Activated T-helper 17 cell treated with anti-CD3 and anti-CD28 coated beads, Interleukin-2, amount 50 U/mL, for 72 hours (primary cell): ENCODE results near the gene MEX3A. TPM values are rescaled to one million over a fixed set of nuclear protein-coding genes. Genes with fewer than 3 reads are reported as not detected.

Experiments
- ATAC-seq: fragments of 150-1000 bp; cut with Tn5 transposase; replicated peaks from 2 replicates; pipeline ENCODE4 v1.10.0; 2021; ENCODE audit warnings: mild to moderate bottlenecking, moderate library complexity
- H3K27ac Mint-ChIP-seq: one replicate; pipeline ENCODE4 v1.8.0; 2022; ENCODE audit warnings: mixed read lengths
- H3K27me3 Mint-ChIP-seq: one replicate; pipeline ENCODE4 v1.8.0; 2022; ENCODE audit warnings: mixed read lengths
- H3K36me3 Mint-ChIP-seq: one replicate; pipeline ENCODE4 v1.8.0; 2022; ENCODE audit warnings: low read depth, mild to moderate bottlenecking, mixed read lengths
- H3K4me1 Mint-ChIP-seq: one replicate; pipeline ENCODE4 v1.8.0; 2022; ENCODE audit warnings: mixed read lengths
- H3K4me3 Mint-ChIP-seq: one replicate; pipeline ENCODE4 v1.8.0; 2022; ENCODE audit warnings: mild to moderate bottlenecking, mixed read lengths
- H3K9me3 Mint-ChIP-seq: one replicate; pipeline ENCODE4 v1.8.0; 2022; ENCODE audit warnings: mixed read lengths
- total RNA-seq, 2 donors: library from RNA; stranded (reverse); gene quantifications; one replicate each; pipeline ENCODE4 v1.2.3, GENCODE V29; 2022

Gene MEX3A
- total RNA-seq, 2 donors from 2014 or later = 0.15 to 0.21 TPM

- no peak overlapping the region for H3K4me3 Mint-ChIP-seq
- no peaks in the 10 kb centered on the region for H3K27me3 Mint-ChIP-seq
- H3K27ac Mint-ChIP-seq = no peak overlapping the region
- no peaks in the 10 kb centered on the region for H3K9me3 Mint-ChIP-seq
- ATAC-seq = no peak
- H3K4me1 Mint-ChIP-seq = peaks cover under 1% of the 10 kb centered on the region
- no peaks in the 10 kb centered on the region for H3K36me3 Mint-ChIP-seq
Observed at GRCh38 chr1:156070548-156070947, 11.7 kb downstream of the MEX3A start.

GRCh38 chr1:156069490-156070455 lies 12.5 kb downstream of the MEX3A start:
- ATAC-seq = no peak
- peaks cover 8% of the 10 kb centered on the region for H3K4me1 Mint-ChIP-seq
- H3K27ac Mint-ChIP-seq = no peak overlapping the region
- H3K27me3 Mint-ChIP-seq = no peaks in the 10 kb centered on the region
- H3K9me3 Mint-ChIP-seq = no peaks in the 10 kb centered on the region
- H3K4me3 Mint-ChIP-seq = no peak overlapping the region
- H3K36me3 Mint-ChIP-seq = no peaks in the 10 kb centered on the region

- Mint-ChIP-seq H3K4me1 (peaks cover 8% of the 10 kb centered on the region), H3K27me3 (no peaks in the 10 kb centered on the region)
- ATAC-seq = no peak
Observed at GRCh38 chr1:156067262-156067661, 15.0 kb downstream of the MEX3A start.

GRCh38 chr1:156065871-156066270 lies 16.4 kb downstream of the MEX3A start:
- no peak for ATAC-seq
- Mint-ChIP-seq H3K36me3 (no peaks in the 10 kb centered on the region), H3K27ac (no peak overlapping the region)

More at GRCh38 chr1:156067262-156067661, 15.0 kb downstream of the MEX3A start:
- no peaks in the 10 kb centered on the region for H3K9me3 Mint-ChIP-seq
- H3K4me3 Mint-ChIP-seq = no peak overlapping the region
- peak overlapping the region; percentile 2 for H3K27ac Mint-ChIP-seq
- H3K36me3 Mint-ChIP-seq = no peaks in the 10 kb centered on the region

GRCh38 chr1:156065212-156065611 lies 17.1 kb downstream of the MEX3A start:
- no peaks in the 10 kb centered on the region for H3K9me3 Mint-ChIP-seq
- peak; percentile 84 for ATAC-seq
- peaks cover 8% of the 10 kb centered on the region for H3K4me1 Mint-ChIP-seq
- peak overlapping the region; percentile 11 for H3K27ac Mint-ChIP-seq
- no peak overlapping the region for H3K4me3 Mint-ChIP-seq
- H3K36me3 Mint-ChIP-seq = no peaks in the 10 kb centered on the region
- no peaks in the 10 kb centered on the region for H3K27me3 Mint-ChIP-seq

More at GRCh38 chr1:156065871-156066270, 16.4 kb downstream of the MEX3A start:
- Mint-ChIP-seq H3K27me3 (no peaks in the 10 kb centered on the region), H3K4me1 (peaks cover 8% of the 10 kb centered on the region), H3K9me3 (no peaks in the 10 kb centered on the region), H3K4me3 (no peak overlapping the region)

GRCh38 chr1:156064615-156065014 lies 17.6 kb downstream of the MEX3A start:
- Mint-ChIP-seq H3K27ac (peak overlapping the region; percentile 11), H3K36me3 (no peaks in the 10 kb centered on the region), H3K27me3 (no peaks in the 10 kb centered on the region), H3K4me3 (no peak overlapping the region), H3K9me3 (no peaks in the 10 kb centered on the region), H3K4me1 (peaks cover 8% of the 10 kb centered on the region)
- ATAC-seq = peak; percentile 75

GRCh38 chr1:156063997-156064285 lies 18.3 kb downstream of the MEX3A start:
- no peak overlapping the region for H3K4me3 Mint-ChIP-seq
- H3K27me3 Mint-ChIP-seq = no peaks in the 10 kb centered on the region
- peaks cover 5% of the 10 kb centered on the region for H3K36me3 Mint-ChIP-seq
- no peak overlapping the region for H3K27ac Mint-ChIP-seq
- no peaks in the 10 kb centered on the region for H3K9me3 Mint-ChIP-seq
- no peak for ATAC-seq
- H3K4me1 Mint-ChIP-seq = peaks cover 8% of the 10 kb centered on the region

GRCh38 chr1:156062189-156062588 lies 20.1 kb downstream of the MEX3A start:
- H3K27ac Mint-ChIP-seq = no peak overlapping the region
- ATAC-seq = no peak

GRCh38 chr1:156060937-156061636 lies 21.2 kb downstream of the MEX3A start, which contains the start of gene RAB25:
Gene RAB25 (plus strand): TSS chr1:156061160. CDS start chr1:156061401, 241 bp downstream.
- Mint-ChIP-seq H3K4me3 (no peak within 1 kb of the TSS), H3K36me3 (peaks cover 20% of the 10 kb centered on the region), H3K27ac (no peak within 1 kb of the TSS), H3K4me1 (peaks cover 12% of the 10 kb centered on the region), H3K9me3 (no peaks in the 10 kb centered on the region), H3K27me3 (no peaks in the 10 kb centered on the region)
- ATAC-seq = no peak

More at GRCh38 chr1:156062189-156062588, 20.1 kb downstream of the MEX3A start:
- no peak overlapping the region for H3K4me3 Mint-ChIP-seq
- H3K36me3 Mint-ChIP-seq = peaks cover 14% of the 10 kb centered on the region
- H3K27me3 Mint-ChIP-seq = no peaks in the 10 kb centered on the region
- peaks cover 8% of the 10 kb centered on the region for H3K4me1 Mint-ChIP-seq
- H3K9me3 Mint-ChIP-seq = no peaks in the 10 kb centered on the region

GRCh38 chr1:156056326-156056849 lies 25.9 kb downstream of the MEX3A start:
- Mint-ChIP-seq H3K27me3 (no peaks in the 10 kb centered on the region), H3K27ac (no peak overlapping the region), H3K4me3 (no peak overlapping the region), H3K9me3 (no peaks in the 10 kb centered on the region), H3K4me1 (peaks cover 14% of the 10 kb centered on the region), H3K36me3 (peaks cover 35% of the 10 kb centered on the region)
- ATAC-seq = no peak

GRCh38 chr1:156055281-156056048 lies 26.8 kb downstream of the MEX3A start:
- H3K4me1 Mint-ChIP-seq = peaks cover 14% of the 10 kb centered on the region
- ATAC-seq = no peak
- no peaks in the 10 kb centered on the region for H3K9me3 Mint-ChIP-seq
- peak overlapping the region; percentile 93 for H3K4me3 Mint-ChIP-seq
- H3K27me3 Mint-ChIP-seq = no peaks in the 10 kb centered on the region
- peak overlapping the region; percentile 90 for H3K27ac Mint-ChIP-seq
- H3K36me3 Mint-ChIP-seq = peaks cover 36% of the 10 kb centered on the region

GRCh38 chr1:156054500-156055280 lies 27.6 kb downstream of the MEX3A start, which contains the start of gene LAMTOR2:
Gene LAMTOR2 (plus strand): TSS chr1:156054782. CDS start chr1:156054890, 108 bp downstream.
- ATAC-seq = peak; percentile 83

GRCh38 chr1:156053768-156054499 lies 28.3 kb downstream of the MEX3A start, which contains the start of gene UBQLN4:
Gene UBQLN4 (minus strand): TSS chr1:156053798. CDS start chr1:156053701, 97 bp downstream.
- Mint-ChIP-seq H3K4me3 (peak within 1 kb of the TSS; percentile 98), H3K4me1 (peaks cover 14% of the 10 kb centered on the region), H3K27ac (peak within 1 kb of the TSS; percentile 94), H3K27me3 (no peaks in the 10 kb centered on the region), H3K36me3 (peaks cover 47% of the 10 kb centered on the region), H3K9me3 (no peaks in the 10 kb centered on the region)
- peak; percentile 62 for ATAC-seq

More at GRCh38 chr1:156054500-156055280, 27.6 kb downstream of the MEX3A start, which contains the start of gene LAMTOR2:
- H3K36me3 Mint-ChIP-seq = peaks cover 44% of the 10 kb centered on the region
- peaks cover 14% of the 10 kb centered on the region for H3K4me1 Mint-ChIP-seq
- H3K27me3 Mint-ChIP-seq = no peaks in the 10 kb centered on the region
- no peaks in the 10 kb centered on the region for H3K9me3 Mint-ChIP-seq
- H3K4me3 Mint-ChIP-seq = peak within 1 kb of the TSS; percentile 93
- H3K27ac Mint-ChIP-seq = peak within 1 kb of the TSS; percentile 90
